RKO (cell line): ENCODE data around the gene PRKCH.
A peak's percentile ranks its signal among the peaks of the same experiment; 100 is the strongest.

ENCODE experiments used
- DNase-seq: peaks from one replicate; pipeline ENCODE4 v3.0.0-alpha.2; 2016; ENCODE audit warnings: low spot score

Gene PRKCH

GRCh38 chr14:61338457-61338856, 17.1 kb downstream of the PRKCH start:
- no peak for DNase-seq

DNA sequence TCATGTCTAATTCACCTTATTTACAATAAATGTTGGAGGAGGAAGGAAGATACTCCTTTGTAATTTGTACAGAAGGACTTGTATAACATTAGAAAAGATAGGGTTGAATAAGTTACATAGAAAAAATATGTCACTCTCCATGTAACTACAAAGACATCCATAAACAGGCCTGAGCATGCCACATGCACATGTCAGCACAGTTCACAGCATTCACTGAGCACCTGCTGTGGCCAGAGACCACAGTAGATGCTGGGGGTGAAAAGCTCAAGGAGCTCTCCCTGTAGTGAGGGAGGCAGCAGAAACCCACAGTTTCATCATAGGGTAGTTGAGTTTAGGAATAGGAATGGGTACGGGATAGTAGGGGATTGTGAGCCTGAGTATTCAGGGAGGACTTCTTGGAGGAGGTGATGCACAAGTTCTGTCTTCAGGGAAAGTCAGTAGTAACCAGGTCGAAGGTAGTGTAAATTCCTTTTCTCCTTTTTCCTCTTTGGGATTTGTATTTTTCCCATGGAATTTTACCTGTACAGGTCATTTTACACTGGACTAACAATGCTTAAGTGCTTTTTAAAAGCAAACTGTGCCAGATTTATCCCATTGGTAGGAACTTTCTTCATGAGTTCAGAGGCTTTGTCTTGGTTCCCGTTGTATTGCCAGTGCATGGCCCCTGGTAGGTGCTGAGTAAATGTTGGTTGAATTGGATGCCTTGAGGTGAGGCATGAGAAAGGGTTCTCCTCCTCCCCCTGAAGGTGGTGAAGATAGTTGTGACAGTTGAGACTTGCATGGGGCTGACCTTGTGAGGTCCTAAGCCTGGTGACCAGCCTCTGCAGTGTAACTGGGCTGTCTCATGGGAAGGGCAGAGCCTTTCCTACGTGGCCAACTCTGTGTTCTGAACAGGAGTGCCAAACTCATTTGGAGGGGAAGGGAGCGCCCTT, 20.2 kb downstream of the PRKCH start:
- no peak for DNase-seq

GRCh38 chr14:61342486-61342885, 21.1 kb downstream of the PRKCH start:
- no peak for DNase-seq

GRCh38 chr14:61342932-61343331, 21.6 kb downstream of the PRKCH start:
- DNase-seq: no peak

GRCh38 chr14:61343471-61343870, 22.1 kb downstream of the PRKCH start:
- DNase-seq: no peak

GRCh38 chr14:61343991-61344405, 22.6 kb downstream of the PRKCH start:
- DNase-seq: no peak

DNA sequence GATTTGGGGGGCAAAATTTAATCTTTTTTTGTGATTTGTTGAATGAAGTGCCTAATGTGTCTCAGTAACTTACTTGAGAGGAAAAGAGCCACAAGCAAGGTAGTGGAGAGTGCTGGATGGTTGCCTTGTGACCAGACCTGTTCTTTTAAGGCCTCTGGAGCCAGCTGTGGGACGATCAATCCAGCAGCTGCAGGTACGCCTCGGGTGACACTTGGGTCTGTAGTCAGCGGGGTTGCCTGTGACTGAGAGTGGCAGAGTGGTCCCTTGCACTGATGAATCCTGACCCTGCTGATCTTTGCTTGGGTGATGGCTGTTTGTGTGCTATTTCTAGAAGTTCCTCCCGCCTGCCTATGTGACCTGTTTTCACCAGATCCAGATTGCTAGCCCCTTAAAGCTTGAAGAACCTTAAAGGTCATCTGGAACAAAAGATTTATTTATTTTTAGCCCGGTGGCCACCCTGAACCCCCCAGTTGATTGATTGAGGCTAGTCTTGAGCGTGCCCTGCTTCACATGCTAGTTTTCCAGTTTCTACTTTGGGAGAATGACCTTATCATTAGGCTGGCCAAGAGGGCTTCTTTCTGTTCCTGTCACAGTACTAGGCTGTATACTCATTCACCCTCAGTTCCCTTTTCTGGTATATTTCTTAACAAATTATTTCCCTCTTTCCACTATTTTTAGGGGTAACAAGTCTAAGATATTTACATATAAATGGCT, 23.2 kb downstream of the PRKCH start:
- DNase-seq: no peak

DNA sequence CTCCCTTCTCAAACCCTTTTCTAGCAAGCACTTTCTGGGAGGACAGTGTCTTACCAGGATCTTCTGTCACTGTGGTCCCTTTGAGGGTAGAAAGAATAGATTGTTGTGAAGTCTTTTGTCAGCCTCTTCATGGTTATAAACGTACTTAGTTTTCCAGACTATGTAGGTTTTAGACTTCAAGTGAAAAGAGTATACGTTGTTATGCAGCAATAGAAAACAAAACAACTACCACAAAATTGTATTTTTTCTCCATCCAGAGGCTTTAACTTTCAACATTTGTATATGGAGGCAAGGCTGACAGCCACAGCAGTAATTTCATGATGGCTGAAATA, 23.7 kb downstream of the PRKCH start:
- DNase-seq: no peak

GRCh38 chr14:61346221-61346620, 24.8 kb downstream of the PRKCH start:
- no peak for DNase-seq

DNA sequence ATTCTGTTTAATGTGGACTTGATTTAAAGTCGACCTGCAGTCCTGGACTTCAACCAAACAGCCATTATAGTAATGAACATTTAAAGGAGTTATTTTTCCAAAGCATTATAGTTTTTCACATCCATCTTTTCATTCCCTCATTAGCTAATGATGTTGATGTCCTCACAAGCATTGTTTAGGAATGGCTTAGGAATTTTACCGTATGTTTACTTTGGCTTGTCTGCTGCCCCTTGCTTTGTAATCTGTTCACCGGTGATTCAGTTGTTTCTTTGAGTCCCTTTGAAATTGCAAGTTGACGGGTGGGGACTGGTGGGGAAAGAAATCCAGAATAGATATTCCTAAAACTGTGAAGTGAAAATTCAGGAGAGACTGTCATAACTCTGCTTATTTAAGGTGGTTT, 25.4 kb downstream of the PRKCH start:
- DNase-seq: no peak

- no peak for DNase-seq
Observed at GRCh38 chr14:61347826-61348443, 26.6 kb downstream of the PRKCH start.

GRCh38 chr14:61350427-61351270, 29.3 kb downstream of the PRKCH start:
- DNase-seq: no peak

- DNase-seq: no peak
Observed at GRCh38 chr14:61351477-61351876, 30.1 kb downstream of the PRKCH start.

DNA sequence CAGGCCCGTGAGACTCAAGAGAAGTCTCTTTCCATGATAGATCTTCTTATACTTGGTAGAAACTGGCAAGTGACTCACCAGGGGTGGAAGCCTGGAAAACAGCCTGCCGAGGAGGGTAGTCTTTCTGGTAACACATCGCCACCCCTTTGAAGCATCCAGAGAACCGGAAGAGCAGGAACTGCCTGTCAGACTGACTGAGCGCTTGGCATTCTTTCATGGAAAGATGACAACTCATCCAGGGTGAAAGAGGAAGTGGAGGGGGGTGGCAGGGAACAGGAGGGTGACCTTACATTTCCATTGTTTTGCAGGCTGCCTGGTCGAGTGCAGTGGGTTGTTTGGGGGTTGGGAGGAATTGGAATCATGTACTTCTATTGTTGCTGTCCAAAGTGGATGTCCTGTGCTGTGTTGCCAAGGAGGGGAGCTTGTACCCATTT, 34.5 kb downstream of the PRKCH start:
- peak; percentile 92 for DNase-seq

DNA sequence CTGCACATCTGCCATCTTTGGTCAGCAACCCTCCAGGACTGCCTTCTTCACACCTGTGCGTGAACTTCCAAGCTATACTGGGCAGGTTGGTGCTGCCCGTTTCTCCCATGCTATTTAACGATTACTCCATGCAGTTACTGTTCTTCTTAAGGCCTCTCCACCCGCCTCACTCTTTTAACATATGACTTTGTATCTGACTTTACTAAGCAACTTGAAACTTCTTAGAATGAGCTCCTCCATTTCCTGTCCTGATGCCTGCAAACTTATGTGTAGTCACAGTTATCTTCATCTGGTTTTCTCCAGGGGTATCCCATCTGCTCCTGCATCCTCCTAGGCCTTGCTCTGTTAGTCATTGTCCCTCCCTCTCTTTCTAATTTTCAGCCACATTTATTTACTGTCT, 35.7 kb downstream of the PRKCH start:
- no peak for DNase-seq

- DNase-seq: no peak
Observed at GRCh38 chr14:61358554-61359226, 37.3 kb downstream of the PRKCH start.

- no peak for DNase-seq
Observed at GRCh38 chr14:61360796-61361525, 39.6 kb downstream of the PRKCH start.

DNA sequence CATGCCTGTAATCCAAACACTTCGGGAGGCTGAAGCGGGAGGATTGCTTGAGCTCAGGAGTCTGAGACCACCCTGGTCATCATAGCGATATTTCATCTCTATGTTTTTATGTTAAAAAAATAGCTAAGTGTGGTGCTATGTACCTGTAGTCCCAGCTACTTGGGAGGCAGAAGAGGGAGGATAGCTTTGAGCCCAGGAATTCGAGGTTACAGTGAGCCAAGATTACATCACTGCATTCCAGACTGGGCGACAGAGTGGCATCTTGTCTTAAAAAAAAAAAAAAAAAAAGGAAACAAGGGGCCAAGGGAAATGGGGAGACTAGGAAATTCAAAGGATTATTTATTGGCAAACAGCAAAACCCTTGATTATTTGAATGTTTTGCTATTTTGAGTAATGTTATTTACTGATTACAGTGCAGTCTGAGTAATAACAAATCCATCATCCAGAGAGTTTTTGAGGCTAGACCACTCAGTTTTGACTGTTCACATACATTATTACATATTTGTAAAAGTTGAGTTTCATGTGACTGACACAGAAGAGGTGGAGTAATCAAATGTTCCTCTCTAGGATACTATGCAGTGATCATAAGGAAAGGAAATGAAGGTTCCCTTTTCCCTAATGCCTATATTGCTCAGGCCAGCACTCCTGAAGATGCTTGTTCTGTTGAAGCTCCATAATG, 40.8 kb downstream of the PRKCH start:
- DNase-seq: no peak

DNA sequence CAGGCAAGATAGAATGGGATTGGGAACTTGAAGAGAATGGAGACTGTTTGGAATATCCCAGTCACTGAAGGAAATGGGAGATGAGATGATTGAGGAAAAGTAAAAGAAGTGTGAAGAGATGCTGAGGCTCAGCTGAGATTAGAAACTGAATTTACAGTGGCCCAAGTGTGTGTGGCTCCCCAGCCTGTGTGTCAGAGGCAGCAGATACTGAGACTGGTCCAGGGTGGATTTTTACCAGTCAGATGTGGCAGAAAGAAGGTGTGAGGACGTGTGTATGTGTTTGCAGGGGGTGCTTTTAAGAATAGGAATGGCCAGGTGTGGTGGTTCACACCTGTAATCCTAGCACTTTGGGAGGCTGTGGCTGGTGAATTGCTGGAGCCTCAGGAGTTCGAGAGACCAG, 42.9 kb downstream of the PRKCH start:
- DNase-seq: no peak

DNA sequence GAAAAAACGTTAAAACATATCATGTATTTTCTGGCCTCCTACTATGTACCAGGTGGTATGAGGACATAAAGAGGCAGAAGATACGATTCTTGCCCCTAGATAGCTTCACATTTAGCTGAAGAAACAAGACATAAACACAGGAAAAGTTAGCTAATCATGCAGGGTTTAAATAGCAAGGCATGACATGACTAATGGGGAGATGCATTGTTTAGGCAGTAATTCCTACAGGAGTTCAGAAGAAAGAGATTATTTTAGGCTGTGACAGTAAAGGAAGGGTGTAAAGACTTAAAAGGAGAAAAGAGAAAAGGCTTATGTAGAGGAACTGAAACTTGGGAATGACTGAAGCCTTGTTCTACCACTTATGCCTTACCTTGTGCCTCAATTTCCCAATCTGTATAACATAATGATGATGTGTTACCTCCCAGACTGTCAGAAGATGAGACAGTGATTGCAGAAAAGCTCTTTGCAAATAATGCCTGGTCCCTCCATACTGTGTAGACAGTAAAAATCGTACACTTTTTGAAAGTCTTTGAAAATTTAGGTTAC, 44.4 kb downstream of the PRKCH start:
- no peak for DNase-seq
